OCI-LY1 (cell line): ENCODE data around the gene NAA80.

Experiments used
- H2AFZ ChIP-seq: fragments of 200-600 bp; sonication (generic), shearing (Covaris generic); 2 replicates; pipeline ENCODE4 v1.6.0; 2014; ENCODE audit warnings: antibody characterized with exemption, mild to moderate bottlenecking, low read length
- H3F3A ChIP-seq: fragments of 200-600 bp; sonication (generic), shearing (Covaris generic); 2 replicates; pipeline ENCODE4 v1.6.0; 2014; ENCODE audit warnings: mild to moderate bottlenecking, antibody characterized with exemption, low read length, moderate library complexity; ENCODE audit not compliant: insufficient read depth
- H3K27ac ChIP-seq: fragments of 200-600 bp; sonication (generic); 2 replicates; pipeline ENCODE4 v1.5.1; 2014; ENCODE audit warnings: low read length, mixed run types, mild to moderate bottlenecking, low read depth; ENCODE audit not compliant: poor library complexity, severe bottlenecking
- H3K27me3 ChIP-seq: fragments of 200-600 bp; sonication (generic); 2 replicates; pipeline ENCODE4 v1.6.0; 2014; ENCODE audit warnings: antibody characterized with exemption, mild to moderate bottlenecking, low read length, moderate library complexity; ENCODE audit not compliant: insufficient read depth
- H3K36me3 ChIP-seq: fragments of 200-600 bp; sonication (generic); 2 replicates; pipeline ENCODE4 v1.6.1; 2014; ENCODE audit warnings: mild to moderate bottlenecking, antibody characterized with exemption, low read length, moderate library complexity, mixed read lengths; ENCODE audit not compliant: insufficient read depth
- H3K4me1 ChIP-seq: fragments of 200-600 bp; sonication (generic); 2 replicates; pipeline ENCODE4 v1.5.1; 2014; ENCODE audit warnings: mild to moderate bottlenecking, low read length, moderate library complexity; ENCODE audit not compliant: insufficient read depth, severe bottlenecking
- H3K4me2 ChIP-seq: fragments of 200-600 bp; sonication (generic), shearing (Covaris generic); 2 replicates; pipeline ENCODE4 v1.6.1; 2014; ENCODE audit warnings: low read length
- H3K4me3 ChIP-seq: fragments of 200-600 bp; sonication (generic); 2 replicates; pipeline ENCODE4 v1.5.1; 2014; ENCODE audit warnings: low read length, low read depth, mild to moderate bottlenecking, mixed read lengths; ENCODE audit not compliant: poor library complexity, severe bottlenecking
- H3K79me2 ChIP-seq: fragments of 200-600 bp; shearing (Covaris generic); 2 replicates; pipeline ENCODE4 v1.6.1; 2016; ENCODE audit warnings: mixed run types, low read length, mixed read lengths; ENCODE audit not compliant: insufficient read depth
- H3K9ac ChIP-seq: fragments of 200-600 bp; sonication (generic), shearing (Covaris generic); 2 replicates; pipeline ENCODE4 v1.6.1; 2014; ENCODE audit warnings: mild to moderate bottlenecking, low read length, mixed read lengths
- H3K9me2 ChIP-seq: fragments of 200-600 bp; sonication (generic), shearing (Covaris generic); 2 replicates; pipeline ENCODE4 v1.6.1; 2014; ENCODE audit warnings: low read depth, mild to moderate bottlenecking, low read length, mixed read lengths
- H3K9me3 ChIP-seq: fragments of 200-600 bp; shearing (Covaris generic); 2 replicates; pipeline ENCODE4 v1.6.1; 2014; ENCODE audit warnings: low read length, mixed read lengths
- H4K20me1 ChIP-seq: fragments of 200-600 bp; sonication (generic), shearing (Covaris generic); 2 replicates; pipeline ENCODE4 v1.6.0; 2016; ENCODE audit warnings: mild to moderate bottlenecking, low read length; ENCODE audit not compliant: insufficient read depth
- EZH2 ChIP-seq: fragments of 200-600 bp; sonication (generic), shearing (Covaris generic); IDR thresholded peaks from 2 replicates; pipeline ENCODE4 v1.8.0; 2017; ENCODE audit warnings: borderline replicate concordance, mixed run types, mild to moderate bottlenecking, antibody characterized with exemption, low read length, moderate library complexity, mixed read lengths
- TF ChIP-seq, protein P1 (sequence below): fragments of 200-600 bp; sonication (generic), shearing (Covaris generic); IDR thresholded peaks from 2 replicates; pipeline ENCODE4 v1.5.1; 2017; ENCODE audit warnings: mild to moderate bottlenecking, antibody characterized with exemption, low read length, moderate library complexity, mixed read lengths

The NAA80 gene

GRCh38 chr3:50297384-50297775 lies 1.8 kb downstream of the NAA80 start:
- Histone ChIP-seq H3K36me3 (no peaks in the 10 kb centered on the region), H4K20me1 (no peaks in the 10 kb centered on the region), H2AFZ (no peak overlapping the region), H3K79me2 (no peaks in the 10 kb centered on the region), H3K9me3 (no peaks in the 10 kb centered on the region), H3K27me3 (no peaks in the 10 kb centered on the region), H3K4me3 (no peak overlapping the region), H3K4me2 (no peak overlapping the region), H3K9me2 (no peaks in the 10 kb centered on the region), H3K4me1 (peaks cover 28% of the 10 kb centered on the region), H3F3A (no peaks in the 10 kb centered on the region), H3K9ac (no peak overlapping the region), H3K27ac (no peak overlapping the region)
- TF ChIP-seq EZH2 = no peak
- TF ChIP-seq, protein P1, sequence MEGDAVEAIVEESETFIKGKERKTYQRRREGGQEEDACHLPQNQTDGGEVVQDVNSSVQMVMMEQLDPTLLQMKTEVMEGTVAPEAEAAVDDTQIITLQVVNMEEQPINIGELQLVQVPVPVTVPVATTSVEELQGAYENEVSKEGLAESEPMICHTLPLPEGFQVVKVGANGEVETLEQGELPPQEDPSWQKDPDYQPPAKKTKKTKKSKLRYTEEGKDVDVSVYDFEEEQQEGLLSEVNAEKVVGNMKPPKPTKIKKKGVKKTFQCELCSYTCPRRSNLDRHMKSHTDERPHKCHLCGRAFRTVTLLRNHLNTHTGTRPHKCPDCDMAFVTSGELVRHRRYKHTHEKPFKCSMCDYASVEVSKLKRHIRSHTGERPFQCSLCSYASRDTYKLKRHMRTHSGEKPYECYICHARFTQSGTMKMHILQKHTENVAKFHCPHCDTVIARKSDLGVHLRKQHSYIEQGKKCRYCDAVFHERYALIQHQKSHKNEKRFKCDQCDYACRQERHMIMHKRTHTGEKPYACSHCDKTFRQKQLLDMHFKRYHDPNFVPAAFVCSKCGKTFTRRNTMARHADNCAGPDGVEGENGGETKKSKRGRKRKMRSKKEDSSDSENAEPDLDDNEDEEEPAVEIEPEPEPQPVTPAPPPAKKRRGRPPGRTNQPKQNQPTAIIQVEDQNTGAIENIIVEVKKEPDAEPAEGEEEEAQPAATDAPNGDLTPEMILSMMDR = no peak

DNA sequence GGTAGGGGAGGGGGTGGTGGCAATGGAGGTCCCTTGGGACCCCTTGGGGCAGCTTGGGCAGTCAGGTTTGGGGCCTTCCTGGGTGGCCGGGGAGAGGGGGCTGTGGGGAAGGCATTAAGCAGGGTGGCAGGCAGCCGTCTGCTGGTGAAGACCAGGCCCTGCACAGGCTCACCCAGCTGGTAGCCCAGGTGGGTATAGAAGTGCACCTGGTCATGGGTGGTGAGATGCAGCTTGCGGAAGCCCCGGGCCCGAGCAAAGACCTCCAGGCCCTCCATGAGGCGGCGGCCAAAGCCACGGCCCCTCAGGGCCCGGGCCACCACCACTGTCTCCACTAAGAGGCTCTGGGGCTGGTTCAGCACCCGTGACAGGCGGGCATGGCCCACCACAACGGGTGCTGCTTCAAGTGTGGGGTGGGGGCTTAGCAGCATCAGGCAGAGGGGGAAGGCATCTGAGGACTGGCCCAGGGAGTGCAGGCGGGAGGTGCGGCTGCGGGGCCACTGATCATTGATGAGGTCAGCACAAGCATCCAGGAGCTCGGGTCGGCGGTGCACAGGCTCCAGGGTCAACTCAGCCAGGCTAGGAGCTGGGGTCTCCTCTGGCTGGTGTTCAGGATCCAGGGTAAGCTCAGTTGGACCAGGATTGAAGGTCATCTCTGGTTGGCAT lies 2.4 kb downstream of the NAA80 start:
- Histone ChIP-seq H3K79me2 (peaks cover 2% of the 10 kb centered on the region), H3K4me2 (no peak overlapping the region), H3K9me3 (no peaks in the 10 kb centered on the region), H3K36me3 (no peaks in the 10 kb centered on the region; the same call in 1 of the 2 replicates), H3K9me2 (no peaks in the 10 kb centered on the region), H3F3A (no peaks in the 10 kb centered on the region), H3K4me1 (peaks cover 28% of the 10 kb centered on the region), H2AFZ (no peak overlapping the region), H3K27me3 (no peaks in the 10 kb centered on the region), H4K20me1 (no peaks in the 10 kb centered on the region), H3K4me3 (no peak overlapping the region), H3K27ac (no peak overlapping the region), H3K9ac (no peak overlapping the region)
- TF ChIP-seq, protein P1 = no peak
- TF ChIP-seq EZH2 = no peak

GRCh38 chr3:50295553-50296431 lies 3.4 kb downstream of the NAA80 start:
- Histone ChIP-seq H3F3A (no peaks in the 10 kb centered on the region), H2AFZ (no peak overlapping the region), H3K27ac (no peak overlapping the region), H3K9ac (no peak overlapping the region), H3K9me3 (no peaks in the 10 kb centered on the region), H3K4me1 (peaks cover 34% of the 10 kb centered on the region), H3K79me2 (peaks cover 10% of the 10 kb centered on the region), H4K20me1 (no peaks in the 10 kb centered on the region), H3K36me3 (no peaks in the 10 kb centered on the region; the same call in 1 of the 2 replicates), H3K27me3 (no peaks in the 10 kb centered on the region), H3K4me2 (no peak overlapping the region), H3K9me2 (no peaks in the 10 kb centered on the region), H3K4me3 (no peak overlapping the region)
- TF ChIP-seq EZH2 = no peak
- TF ChIP-seq, protein P1 = no peak
